Activated gamma-delta T cell treated with Interleukin-2 at 50 U/mL for 16 hours (primary cell): Measurements from ENCODE around the gene LRRC57.

ENCODE experiments used
- DNase-seq: peaks from one replicate; pipeline ENCODE4 v3.0.0-alpha.2; 2020

The LRRC57 gene

GRCh38 chr15:42490671-42491538, 57.7 kb downstream of the LRRC57 start, which contains the start of gene ZNF106:
Gene ZNF106, minus strand, starts transcription at chr15:42491141. Its CDS starts 18,852 bp downstream, at chr15:42472289.
- DNase-seq = peak; percentile 83

GRCh38 chr15:42490291-42490670, 58.3 kb downstream of the LRRC57 start:
- no peak for DNase-seq
